Measurements from ENCODE around the gene KLHL29.

Gene KLHL29

GRCh38 chr2:23566241-23567142, 181.5 kb downstream of the KLHL29 start:
- Histone ChIP-seq H3K9me3 (replicated peaks in 1 of 2; ENCODE audit: control insufficient read depth in 2 of 2, insufficient read depth in 1 of 2, low read depth in 1 of 2, low read length in 2 of 2) (no peaks in the 10 kb centered on the region), H2AFZ (ENCODE audit: low read length) (no peak overlapping the region), H4K8ac (ENCODE audit: low read depth, low read length) (no peak overlapping the region), H3K27ac (replicated peaks; ENCODE audit: low read length) (no peak overlapping the region), H3K4me1 (ENCODE audit: control insufficient read depth in 2 of 2, insufficient read depth in 1 of 2, low read depth in 1 of 2, low read length in 2 of 2) (peaks cover 17 to 19% of the 10 kb centered on the region in 2 donors), H3K4me3 (ENCODE audit: low read length in 2 of 2) (no peak overlapping the region), H2BK12ac (ENCODE audit: low read length) (no peak overlapping the region), H4K91ac (ENCODE audit: low read depth, low read length, poor library complexity) (no peak overlapping the region), H2BK120ac (ENCODE audit: low read depth, low read length) (no peak overlapping the region), H3K79me1 (ENCODE audit: low read depth, low read length) (no peaks in the 10 kb centered on the region), H3K27me3 (ENCODE audit: control insufficient read depth in 3 of 3, insufficient read depth in 3 of 3, low read depth in 1 of 3, low read length in 3 of 3) (no peaks in the 10 kb centered on the region), H2AK5ac (ENCODE audit: low read depth, low read length) (peak overlapping the region; percentile 67), H3K23ac (ENCODE audit: low read depth, low read length, poor library complexity) (no peak overlapping the region), H3K18ac (ENCODE audit: low read length) (peak overlapping the region; percentile 58), H3K4ac (ENCODE audit: low read length) (no peak overlapping the region), H2BK5ac (ENCODE audit: low read length) (no peak overlapping the region), H3K14ac (ENCODE audit: low read length) (no peak overlapping the region), H3K4me2 (ENCODE audit: insufficient read depth, low read length, poor library complexity, severe bottlenecking) (no peak overlapping the region), H2BK15ac (ENCODE audit: low read length) (peak overlapping the region; percentile 50), H3K36me3 (replicated peaks in 1 of 2; ENCODE audit: control insufficient read depth in 2 of 2, insufficient read depth in 2 of 2, low read length in 2 of 2) (no peaks in the 10 kb centered on the region), H3K9ac (ENCODE audit: low read depth, low read length, poor library complexity) (no peak overlapping the region)
- WGBS, 2 donors (ENCODE audit: extremely low coverage in 2 of 2, insufficient read length in 2 of 2, insufficient replicate concordance in 1 of 2): no CpG with 5 or more reads among the region's 6 CpGs
- no peak for DNase-seq (ENCODE audit: low spot score)

GRCh38 chr2:23567161-23567756, 182.3 kb downstream of the KLHL29 start:
- no peaks in the 10 kb centered on the region for H3K79me1 ChIP-seq (ENCODE audit: low read depth, low read length)
- H2BK5ac ChIP-seq (ENCODE audit: low read length): no peak overlapping the region
- H3K9ac ChIP-seq (ENCODE audit: low read depth, low read length, poor library complexity): no peak overlapping the region
- H3K4me1 ChIP-seq (ENCODE audit: control insufficient read depth in 2 of 2, insufficient read depth in 1 of 2, low read depth in 1 of 2, low read length in 2 of 2): peaks cover 17 to 19% of the 10 kb centered on the region in 2 donors
- no peak overlapping the region for H2AK5ac ChIP-seq (ENCODE audit: low read depth, low read length)
- no peaks in the 10 kb centered on the region for H3K9me3 ChIP-seq (replicated peaks in 1 of 2; ENCODE audit: control insufficient read depth in 2 of 2, insufficient read depth in 1 of 2, low read depth in 1 of 2, low read length in 2 of 2)
- no peak overlapping the region for H2BK120ac ChIP-seq (ENCODE audit: low read depth, low read length)
- H2AFZ ChIP-seq (ENCODE audit: low read length): no peak overlapping the region
- H4K91ac ChIP-seq (ENCODE audit: low read depth, low read length, poor library complexity): no peak overlapping the region
- no peak overlapping the region for H3K27ac ChIP-seq (replicated peaks; ENCODE audit: low read length)
- no peak overlapping the region for H4K8ac ChIP-seq (ENCODE audit: low read depth, low read length)
- no peak overlapping the region for H2BK15ac ChIP-seq (ENCODE audit: low read length)
- no peaks in the 10 kb centered on the region for H3K27me3 ChIP-seq (ENCODE audit: control insufficient read depth in 3 of 3, insufficient read depth in 3 of 3, low read depth in 1 of 3, low read length in 3 of 3)
- whole genome bisulfite sequencing, 2 donors (ENCODE audit: extremely low coverage in 2 of 2, insufficient read length in 2 of 2, insufficient replicate concordance in 1 of 2): no CpG with 5 or more reads among the region's 15 CpGs
- H2BK12ac ChIP-seq (ENCODE audit: low read length): no peak overlapping the region
- no peak for DNase-seq (ENCODE audit: low spot score)
- H3K4me3 ChIP-seq (ENCODE audit: low read length in 2 of 2): no peak overlapping the region
- no peak overlapping the region for H3K4ac ChIP-seq (ENCODE audit: low read length)
- H3K18ac ChIP-seq (ENCODE audit: low read length): peak overlapping the region; percentile 17
- H3K23ac ChIP-seq (ENCODE audit: low read depth, low read length, poor library complexity): no peak overlapping the region
- H3K14ac ChIP-seq (ENCODE audit: low read length): no peak overlapping the region
- H3K4me2 ChIP-seq (ENCODE audit: insufficient read depth, low read length, poor library complexity, severe bottlenecking): no peak overlapping the region
- no peaks in the 10 kb centered on the region for H3K36me3 ChIP-seq (replicated peaks in 1 of 2; ENCODE audit: control insufficient read depth in 2 of 2, insufficient read depth in 2 of 2, low read length in 2 of 2)

GRCh38 chr2:23568211-23568610, 183.2 kb downstream of the KLHL29 start:
- H3K18ac ChIP-seq (ENCODE audit: low read length): no peak overlapping the region
- H2BK15ac ChIP-seq (ENCODE audit: low read length): no peak overlapping the region
- H3K4me1 ChIP-seq (ENCODE audit: control insufficient read depth in 2 of 2, insufficient read depth in 1 of 2, low read depth in 1 of 2, low read length in 2 of 2): peaks cover 17% of the 10 kb centered on the region in 2 donors
- no peak overlapping the region for H3K23ac ChIP-seq (ENCODE audit: low read depth, low read length, poor library complexity)
- H3K4me3 ChIP-seq (ENCODE audit: low read length in 2 of 2): no peak overlapping the region
- H2AK5ac ChIP-seq (ENCODE audit: low read depth, low read length): no peak overlapping the region
- H3K36me3 ChIP-seq (replicated peaks in 1 of 2; ENCODE audit: control insufficient read depth in 2 of 2, insufficient read depth in 2 of 2, low read length in 2 of 2): no peaks in the 10 kb centered on the region
- no peak overlapping the region for H2BK5ac ChIP-seq (ENCODE audit: low read length)
- H2BK12ac ChIP-seq (ENCODE audit: low read length): no peak overlapping the region
- no CpG with 5 or more reads among the region's 2 CpGs for WGBS, 2 donors (ENCODE audit: extremely low coverage in 2 of 2, insufficient read length in 2 of 2, insufficient replicate concordance in 1 of 2)
- H3K4ac ChIP-seq (ENCODE audit: low read length): no peak overlapping the region
- H2AFZ ChIP-seq (ENCODE audit: low read length): no peak overlapping the region
- no peak overlapping the region for H2BK120ac ChIP-seq (ENCODE audit: low read depth, low read length)
- no peak overlapping the region for H4K91ac ChIP-seq (ENCODE audit: low read depth, low read length, poor library complexity)
- no peak overlapping the region for H3K14ac ChIP-seq (ENCODE audit: low read length)
- no peaks in the 10 kb centered on the region for H3K9me3 ChIP-seq (replicated peaks in 1 of 2; ENCODE audit: control insufficient read depth in 2 of 2, insufficient read depth in 1 of 2, low read depth in 1 of 2, low read length in 2 of 2)
- no peak overlapping the region for H3K4me2 ChIP-seq (ENCODE audit: insufficient read depth, low read length, poor library complexity, severe bottlenecking)
- no peaks in the 10 kb centered on the region for H3K27me3 ChIP-seq (ENCODE audit: control insufficient read depth in 3 of 3, insufficient read depth in 3 of 3, low read depth in 1 of 3, low read length in 3 of 3)
- H4K8ac ChIP-seq (ENCODE audit: low read depth, low read length): no peak overlapping the region
- H3K9ac ChIP-seq (ENCODE audit: low read depth, low read length, poor library complexity): no peak overlapping the region
- no peaks in the 10 kb centered on the region for H3K79me1 ChIP-seq (ENCODE audit: low read depth, low read length)
- no peak for DNase-seq (ENCODE audit: low spot score)
- no peak overlapping the region for H3K27ac ChIP-seq (replicated peaks; ENCODE audit: low read length)

GRCh38 chr2:23568626-23569190, 183.7 kb downstream of the KLHL29 start:
- Histone ChIP-seq H3K18ac (ENCODE audit: low read length) (no peak overlapping the region), H3K36me3 (replicated peaks in 1 of 2; ENCODE audit: control insufficient read depth in 2 of 2, insufficient read depth in 2 of 2, low read length in 2 of 2) (no peaks in the 10 kb centered on the region), H2BK12ac (ENCODE audit: low read length) (peak overlapping the region; percentile 24), H3K9ac (ENCODE audit: low read depth, low read length, poor library complexity) (no peak overlapping the region), H3K4ac (ENCODE audit: low read length) (no peak overlapping the region), H4K91ac (ENCODE audit: low read depth, low read length, poor library complexity) (no peak overlapping the region), H3K4me1 (ENCODE audit: control insufficient read depth in 2 of 2, insufficient read depth in 1 of 2, low read depth in 1 of 2, low read length in 2 of 2) (peaks cover 12 to 13% of the 10 kb centered on the region in 2 donors), H3K23ac (ENCODE audit: low read depth, low read length, poor library complexity) (no peak overlapping the region), H3K79me1 (ENCODE audit: low read depth, low read length) (no peaks in the 10 kb centered on the region), H3K4me2 (ENCODE audit: insufficient read depth, low read length, poor library complexity, severe bottlenecking) (no peak overlapping the region), H3K14ac (ENCODE audit: low read length) (no peak overlapping the region), H4K8ac (ENCODE audit: low read depth, low read length) (no peak overlapping the region), H2AFZ (ENCODE audit: low read length) (no peak overlapping the region), H3K27me3 (ENCODE audit: control insufficient read depth in 3 of 3, insufficient read depth in 3 of 3, low read depth in 1 of 3, low read length in 3 of 3) (no peaks in the 10 kb centered on the region), H3K9me3 (replicated peaks in 1 of 2; ENCODE audit: control insufficient read depth in 2 of 2, insufficient read depth in 1 of 2, low read depth in 1 of 2, low read length in 2 of 2) (no peaks in the 10 kb centered on the region), H3K27ac (replicated peaks; ENCODE audit: low read length) (no peak overlapping the region), H2BK5ac (ENCODE audit: low read length) (no peak overlapping the region), H3K4me3 (ENCODE audit: low read length in 2 of 2) (no peak overlapping the region), H2BK120ac (ENCODE audit: low read depth, low read length) (no peak overlapping the region), H2BK15ac (ENCODE audit: low read length) (no peak overlapping the region), H2AK5ac (ENCODE audit: low read depth, low read length) (no peak overlapping the region)
- no peak for DNase-seq (ENCODE audit: low spot score)
- WGBS, 2 donors (ENCODE audit: extremely low coverage in 2 of 2, insufficient read length in 2 of 2, insufficient replicate concordance in 1 of 2): no CpG with 5 or more reads among the region's 3 CpGs
